Measurements from ENCODE around the gene PNKP.

DNA sequence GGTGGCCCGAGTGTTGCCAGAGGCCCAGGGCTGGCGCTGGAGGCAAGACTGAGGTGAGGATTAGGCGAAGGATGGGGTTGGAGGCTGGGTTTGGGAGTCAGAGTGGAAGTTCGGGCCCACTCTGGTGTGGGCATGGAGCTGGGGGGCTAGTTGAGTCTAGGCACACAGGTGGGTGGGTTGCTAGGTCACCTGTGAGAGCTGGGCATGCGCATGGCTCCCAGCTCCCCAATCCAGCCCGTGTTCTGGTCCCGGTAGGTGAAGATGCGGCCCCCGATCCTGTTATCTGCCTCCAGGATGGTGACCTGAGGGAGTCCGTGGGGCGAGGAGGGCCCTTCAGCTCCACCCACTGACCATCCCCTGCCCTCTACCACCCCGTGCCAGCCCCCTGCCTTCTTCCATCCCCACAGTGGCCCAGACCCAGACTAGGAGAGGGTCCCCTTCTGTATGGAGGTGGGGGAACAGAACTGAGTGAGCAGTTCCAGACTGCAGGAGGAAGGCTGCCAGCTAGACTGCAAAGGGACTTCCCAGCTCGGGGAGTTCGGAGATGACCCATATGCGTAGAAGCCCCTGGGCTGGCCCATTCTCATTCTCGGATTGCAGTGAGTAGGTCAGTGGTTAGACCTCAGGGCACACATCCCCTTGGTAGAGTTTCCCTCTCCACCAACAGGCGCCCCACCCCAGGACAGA lies 27.6 kb upstream of the PNKP start:
- TF ChIP-seq, protein P1, sequence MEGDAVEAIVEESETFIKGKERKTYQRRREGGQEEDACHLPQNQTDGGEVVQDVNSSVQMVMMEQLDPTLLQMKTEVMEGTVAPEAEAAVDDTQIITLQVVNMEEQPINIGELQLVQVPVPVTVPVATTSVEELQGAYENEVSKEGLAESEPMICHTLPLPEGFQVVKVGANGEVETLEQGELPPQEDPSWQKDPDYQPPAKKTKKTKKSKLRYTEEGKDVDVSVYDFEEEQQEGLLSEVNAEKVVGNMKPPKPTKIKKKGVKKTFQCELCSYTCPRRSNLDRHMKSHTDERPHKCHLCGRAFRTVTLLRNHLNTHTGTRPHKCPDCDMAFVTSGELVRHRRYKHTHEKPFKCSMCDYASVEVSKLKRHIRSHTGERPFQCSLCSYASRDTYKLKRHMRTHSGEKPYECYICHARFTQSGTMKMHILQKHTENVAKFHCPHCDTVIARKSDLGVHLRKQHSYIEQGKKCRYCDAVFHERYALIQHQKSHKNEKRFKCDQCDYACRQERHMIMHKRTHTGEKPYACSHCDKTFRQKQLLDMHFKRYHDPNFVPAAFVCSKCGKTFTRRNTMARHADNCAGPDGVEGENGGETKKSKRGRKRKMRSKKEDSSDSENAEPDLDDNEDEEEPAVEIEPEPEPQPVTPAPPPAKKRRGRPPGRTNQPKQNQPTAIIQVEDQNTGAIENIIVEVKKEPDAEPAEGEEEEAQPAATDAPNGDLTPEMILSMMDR (IDR thresholded peaks at IDR 0.05) = no peak
- no peak for TF ChIP-seq POLR2A (IDR thresholded peaks at IDR 0.05)
- no peak for TF ChIP-seq POLR2AphosphoS5 (IDR thresholded peaks at IDR 0.05; ENCODE audit: insufficient read depth in 1 of 2, low read depth in 1 of 2)
